HS-27A (cell line): ENCODE results near the gene ZNF614.
"Not testable (repeated sequence)": the region's sequence is repeated elsewhere in the genome, so short reads cannot be mapped to it uniquely, and the experiment has no call there.

Source experiments
- DNase-seq: peaks from one replicate; pipeline ENCODE4 v3.0.0-alpha.2; 2012; ENCODE audit warnings: low read depth, missing footprints

The ZNF614 gene

DNA sequence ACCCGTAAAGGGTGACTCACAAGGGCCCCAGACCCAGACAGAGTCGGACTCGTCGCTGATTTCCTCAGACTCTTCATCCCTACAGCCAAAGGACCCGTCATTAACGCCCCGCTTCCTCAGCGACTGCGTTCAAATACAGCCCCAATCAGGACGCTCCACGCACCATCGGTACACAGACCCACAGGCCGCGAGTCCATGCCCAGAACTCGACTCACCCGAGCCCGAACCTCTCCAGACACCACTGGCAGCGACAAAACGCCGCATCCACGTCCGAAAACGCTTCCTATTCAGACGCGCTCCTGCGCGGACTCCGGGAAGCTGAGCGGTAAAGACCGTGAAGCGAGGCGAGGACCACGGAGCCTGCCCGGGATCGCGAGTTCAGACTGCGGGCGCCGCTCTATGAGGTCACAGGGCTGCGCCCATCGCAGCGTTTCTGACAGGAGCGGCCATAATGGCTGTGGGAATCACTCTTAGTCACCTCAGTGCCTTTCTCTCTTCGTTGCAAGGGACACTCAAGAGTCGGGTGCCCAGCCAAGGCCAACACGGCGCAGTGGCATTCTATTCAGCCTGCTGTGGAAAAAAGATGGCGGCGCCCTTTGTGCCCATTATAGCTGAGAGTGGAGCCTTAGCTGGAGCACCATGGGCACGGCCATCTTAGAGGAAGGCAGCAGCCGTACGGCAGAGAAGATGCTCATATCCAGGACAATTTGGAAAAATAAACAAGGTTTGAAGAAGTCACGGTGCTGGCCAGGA lies at the start of gene ZNF614:
Gene ZNF614 (minus strand): TSS at position 353 of the 753 bp plus-strand sequence. CDS start 2,634 bp downstream, outside the sequence.
- peak; percentile 87 for DNase-seq

- DNase-seq, result no peak
Observed at GRCh38 chr19:52070496-52070895, 42.3 kb upstream of the ZNF614 start.

GRCh38 chr19:52069653-52070052 lies 41.5 kb upstream of the ZNF614 start:
- no peak for DNase-seq

DNA sequence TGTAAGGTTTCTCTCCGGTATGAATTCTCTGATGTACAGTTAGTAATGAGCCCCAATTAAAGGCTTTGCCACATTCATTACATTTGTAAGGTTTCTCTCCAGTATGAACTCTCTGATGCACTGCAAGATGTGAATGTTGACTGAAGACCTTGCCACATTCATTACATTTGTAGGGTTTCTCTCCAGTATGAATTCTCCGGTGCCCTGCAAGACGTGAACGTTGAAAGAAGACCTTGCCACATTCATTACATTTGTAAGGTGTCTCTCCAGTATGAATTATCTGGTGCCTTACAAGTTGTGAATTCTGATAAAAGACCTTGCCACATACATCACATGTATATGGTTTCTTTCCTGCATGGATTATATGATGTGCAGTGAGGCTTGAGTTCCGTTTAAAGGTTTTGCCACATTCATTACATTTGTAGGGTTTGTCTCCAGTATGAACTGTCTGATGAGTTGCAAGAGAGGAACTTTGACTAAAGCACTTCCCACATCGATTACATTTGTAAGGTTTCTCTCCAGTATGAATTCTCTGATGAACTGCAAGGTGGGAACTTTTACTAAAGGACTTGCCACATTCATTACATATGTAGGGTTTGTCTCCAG lies 38.2 kb upstream of the ZNF614 start:
- no peak for DNase-seq

DNA sequence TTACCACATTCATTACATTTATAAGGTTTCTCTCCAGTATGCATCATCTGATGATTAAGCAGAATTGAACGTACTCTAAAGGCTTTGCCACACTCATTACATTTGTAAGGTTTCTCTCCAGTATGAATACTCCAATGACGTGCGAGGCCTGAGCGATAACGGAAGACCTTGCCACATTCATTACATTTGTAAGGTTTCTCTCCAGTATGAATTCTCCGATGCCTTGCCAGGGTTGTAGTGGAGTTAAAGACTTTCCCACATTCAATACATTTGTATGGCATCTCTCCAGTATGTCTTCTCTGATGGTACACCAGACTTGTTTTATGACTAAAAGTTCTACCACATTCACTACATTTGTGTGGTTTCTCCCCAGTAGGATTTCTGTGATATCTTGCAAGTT lies 37.2 kb upstream of the ZNF614 start:
- no peak for DNase-seq

DNA sequence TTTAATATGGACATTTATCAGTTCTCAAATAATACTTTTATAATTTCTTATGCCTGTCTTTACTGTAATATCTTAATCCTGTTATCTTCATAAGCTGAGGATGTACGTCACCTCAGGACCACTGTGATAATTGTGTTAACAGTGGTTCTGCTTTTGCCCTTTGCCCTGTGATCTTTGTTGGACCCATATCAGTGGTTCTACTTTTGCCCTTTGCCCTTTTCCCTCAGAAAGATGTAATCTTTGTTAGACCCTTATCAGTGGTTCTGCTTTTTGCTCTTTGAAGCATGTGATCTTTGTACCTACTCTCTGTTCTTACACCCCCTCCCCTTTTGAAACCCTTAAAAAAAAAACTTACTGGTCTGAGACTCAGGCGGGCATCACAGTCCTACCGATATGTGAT lies 28.3 kb upstream of the ZNF614 start:
- DNase-seq, result not testable (repeated sequence)

- DNase-seq, result not testable (repeated sequence)
Observed at GRCh38 chr19:52051736-52052135, 23.6 kb upstream of the ZNF614 start.

GRCh38 chr19:52048555-52049501 lies 20.6 kb upstream of the ZNF614 start, which contains the start of gene ZNF432:
ZNF432 (minus strand) TSS chr19:52048838; CDS start chr19:52046868, 1,970 bp downstream.
- DNase-seq, result peak; percentile 91

- no peak for DNase-seq
Observed at GRCh38 chr19:52039169-52039568, 11.0 kb upstream of the ZNF614 start.

- DNase-seq, result no peak
Observed at GRCh38 chr19:52034051-52034728, 6.0 kb upstream of the ZNF614 start.

DNA sequence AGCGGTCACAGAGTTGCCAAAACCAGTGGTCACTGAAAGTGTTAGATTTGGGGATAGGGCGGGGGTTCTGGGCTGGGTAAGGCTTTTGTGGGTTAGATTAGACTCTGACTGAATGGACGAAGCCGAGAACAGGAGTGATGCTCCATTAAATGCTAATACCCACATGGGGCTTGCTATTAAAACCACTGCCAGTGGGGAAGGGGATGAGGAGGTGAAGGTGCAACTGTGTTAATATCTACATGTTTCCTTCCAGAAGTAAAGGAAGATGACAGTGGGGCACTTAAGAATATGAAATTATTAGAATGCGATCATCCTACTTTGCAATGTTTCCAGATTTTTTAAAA lies 573 bp upstream of the ZNF614 start:
- no peak for DNase-seq

DNA sequence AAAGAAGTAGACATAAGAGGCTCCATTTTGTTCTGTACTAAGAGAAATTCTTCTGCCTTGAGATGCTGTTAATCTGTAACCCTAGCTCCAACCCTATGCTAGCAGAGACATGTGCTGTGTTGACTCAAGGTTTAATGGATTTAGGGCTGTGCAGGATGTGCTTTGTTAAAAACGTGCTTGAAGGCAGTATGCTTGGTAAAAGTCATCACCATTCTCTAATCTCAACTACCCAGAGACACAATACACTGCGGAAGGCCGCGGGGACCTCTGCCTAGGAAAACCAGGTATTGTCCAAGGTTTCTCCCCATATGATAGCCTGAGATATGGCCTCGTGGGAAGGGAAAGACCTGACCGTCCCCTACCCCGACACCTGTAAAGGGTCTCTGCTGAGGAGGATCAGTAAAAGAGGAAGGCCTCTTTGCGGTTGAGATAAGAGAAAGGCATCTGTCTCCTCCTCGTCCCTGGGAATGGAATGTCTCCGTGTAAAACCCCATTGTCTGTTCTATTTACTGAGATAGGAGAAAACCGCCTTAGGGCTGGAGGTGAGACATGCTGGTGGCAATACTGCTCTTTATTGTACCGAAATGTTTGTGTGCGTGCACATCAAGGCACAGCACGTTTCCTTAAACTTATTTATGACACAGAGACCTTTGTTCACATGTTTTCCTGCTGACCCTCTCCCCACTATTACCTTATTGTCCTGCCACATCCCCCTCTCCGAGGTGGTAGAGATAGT lies 1.8 kb downstream of the ZNF614 start:
- not testable (repeated sequence) for DNase-seq

DNA sequence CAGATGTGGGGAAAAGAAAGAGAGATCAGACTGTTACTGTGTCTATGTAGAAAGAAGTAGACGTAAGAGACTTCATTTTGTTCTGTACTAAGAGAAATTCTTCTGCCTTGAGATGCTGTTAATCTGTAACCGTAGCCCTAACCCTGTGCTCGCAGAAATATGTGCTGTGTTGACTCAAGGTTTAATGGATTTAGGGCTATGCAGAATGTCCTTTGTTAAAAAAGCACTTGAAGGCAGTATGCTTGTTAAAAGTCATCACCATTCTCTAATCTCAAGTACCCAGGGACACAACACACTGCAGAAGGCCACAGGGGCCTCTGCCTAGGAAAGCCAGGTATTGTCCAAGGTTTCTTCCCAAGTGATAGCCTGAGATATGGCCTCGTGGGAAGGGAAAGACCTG lies 3.7 kb downstream of the ZNF614 start:
- DNase-seq, result not testable (repeated sequence)

GRCh38 chr19:52022193-52022592 lies 6.0 kb downstream of the ZNF614 start:
- no peak for DNase-seq

DNA sequence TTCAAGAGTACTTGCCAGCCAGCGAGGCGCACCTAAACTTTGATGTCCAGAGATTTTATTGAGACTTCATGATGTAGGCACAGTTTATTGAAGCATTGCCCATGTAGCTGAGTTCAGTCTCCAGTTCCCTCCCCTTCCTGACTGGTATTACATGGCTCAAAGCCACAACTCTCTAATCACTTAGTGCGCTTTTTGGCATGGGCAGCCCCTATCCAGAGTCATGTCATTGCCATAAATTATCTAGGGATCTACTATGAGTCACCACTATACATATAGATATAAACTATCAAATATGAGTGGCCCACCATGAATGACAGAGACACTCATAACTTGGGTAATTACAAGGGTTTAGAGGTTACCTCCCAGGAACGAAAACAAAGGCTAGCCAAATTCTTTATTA lies 7.7 kb downstream of the ZNF614 start:
- DNase-seq, result no peak

- no peak for DNase-seq
Observed at GRCh38 chr19:52010674-52011073, 17.5 kb downstream of the ZNF614 start.

DNA sequence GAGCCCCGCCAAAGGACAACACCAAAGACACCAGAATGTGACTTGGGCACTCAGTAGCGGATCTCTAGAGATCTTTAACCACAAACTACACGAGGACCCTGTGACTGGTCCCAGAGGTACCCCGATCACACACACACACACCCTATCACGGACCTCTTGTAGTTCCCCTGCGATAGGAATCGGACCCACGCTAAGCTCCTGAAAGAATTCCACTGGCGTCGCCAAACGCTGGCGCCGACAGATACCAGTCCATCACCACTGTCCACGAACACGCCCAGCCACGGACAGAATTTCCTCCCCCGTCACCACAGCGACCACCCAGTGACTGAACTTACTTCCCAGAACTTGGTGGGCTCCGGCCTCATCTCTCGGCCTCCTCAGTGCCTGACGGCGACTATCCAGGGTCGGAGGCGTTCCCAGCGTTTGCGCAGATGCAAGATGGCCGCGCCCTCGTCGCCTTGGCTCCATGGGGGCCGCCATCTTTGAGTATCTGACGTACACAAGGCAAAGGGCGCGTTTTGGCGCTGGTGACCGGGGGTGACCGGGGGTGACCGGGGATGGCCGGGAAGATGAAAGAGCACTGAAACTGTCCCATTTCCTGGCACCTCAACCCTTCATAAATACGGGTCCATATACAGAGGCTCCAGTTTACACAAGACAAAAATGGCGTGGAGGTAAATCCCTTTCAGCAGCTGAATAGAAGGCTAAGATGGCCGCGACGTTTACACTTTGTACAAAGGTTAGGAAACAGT lies 20.2 kb downstream of the ZNF614 start, which contains the start of gene ZNF615:
Gene ZNF615 (minus strand): TSS at position 406 of the 752 bp plus-strand sequence. CDS start 4,500 bp downstream, outside the sequence.
- DNase-seq, result peak; percentile 71

- DNase-seq, result no peak
Observed at GRCh38 chr19:52007451-52007805, 20.8 kb downstream of the ZNF614 start.

DNA sequence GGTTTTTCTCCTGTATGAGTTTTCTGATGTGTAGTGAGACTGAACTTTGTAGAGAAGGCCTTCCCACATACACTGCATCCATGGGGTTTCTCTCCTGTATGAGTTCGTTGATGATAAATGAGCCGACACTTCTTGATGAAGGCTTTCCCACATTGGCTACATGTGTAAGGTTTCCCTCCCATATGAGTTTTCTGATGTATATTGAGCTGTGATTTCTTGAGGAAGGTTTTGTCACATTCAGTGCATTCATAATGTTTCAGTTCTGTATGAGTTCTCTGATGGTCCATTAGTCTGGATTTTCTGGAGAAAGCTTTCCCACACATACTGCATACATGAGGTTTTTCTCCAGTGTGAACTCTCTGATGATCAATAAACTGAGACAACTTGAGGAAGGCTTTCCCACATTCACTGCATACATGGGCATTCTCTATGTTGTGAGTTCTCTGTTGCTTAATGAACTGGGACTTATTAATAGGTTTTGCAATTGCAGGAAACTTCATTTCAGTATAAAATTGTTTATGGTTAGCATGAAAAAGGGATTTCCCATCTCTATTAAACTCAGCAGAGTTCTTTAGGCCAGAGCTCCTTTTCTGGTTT lies 34.0 kb downstream of the ZNF614 start:
- DNase-seq, result no peak

- no peak for DNase-seq
Observed at GRCh38 chr19:51993422-51993821, 34.8 kb downstream of the ZNF614 start.
